CD4-positive, alpha-beta T cell treated with Interleukin-21 for 1 hour (primary cell): ENCODE measurements around the gene ARL15.
A peak's percentile ranks its signal among the peaks of the same experiment; 100 is the strongest.
"Not testable (repeated sequence)": the region's sequence is repeated elsewhere in the genome, so short reads cannot be mapped to it uniquely, and the experiment has no call there.

Experiments used
- DNase-seq: peaks from one replicate; pipeline ENCODE4 v3.0.0-alpha.2; 2020

The ARL15 gene

GRCh38 chr5:54310433-54311175, at the start of gene ARL15:
TSS of gene ARL15 (minus strand) at chr5:54310573.
- DNase-seq, result peak; percentile 98

GRCh38 chr5:54360089-54360488, 49.7 kb upstream of the ARL15 start:
- DNase-seq, result no peak

- no peak for DNase-seq
Observed at GRCh38 chr5:54357408-54358058, 47.2 kb upstream of the ARL15 start.

GRCh38 chr5:54353933-54354564, 43.7 kb upstream of the ARL15 start:
- not testable (repeated sequence) for DNase-seq

- not testable (repeated sequence) for DNase-seq
Observed at GRCh38 chr5:54352580-54352979, 42.2 kb upstream of the ARL15 start.

- DNase-seq, result no peak
Observed at GRCh38 chr5:54347221-54347865, 37.0 kb upstream of the ARL15 start.

- DNase-seq, result no peak
Observed at GRCh38 chr5:54344653-54345052, 34.3 kb upstream of the ARL15 start.

GRCh38 chr5:54341971-54342370, 31.6 kb upstream of the ARL15 start:
- no peak for DNase-seq

GRCh38 chr5:54337523-54337922, 27.1 kb upstream of the ARL15 start:
- DNase-seq, result no peak

- no peak for DNase-seq
Observed at GRCh38 chr5:54332720-54333119, 22.3 kb upstream of the ARL15 start.

GRCh38 chr5:54329731-54330709, 19.6 kb upstream of the ARL15 start:
- DNase-seq, result no peak

GRCh38 chr5:54326662-54327270, 16.4 kb upstream of the ARL15 start:
- no peak for DNase-seq

GRCh38 chr5:54325610-54326311, 15.4 kb upstream of the ARL15 start:
- DNase-seq, result no peak

- no peak for DNase-seq
Observed at GRCh38 chr5:54325272-54325609, 14.9 kb upstream of the ARL15 start.

GRCh38 chr5:54324651-54325271, 14.4 kb upstream of the ARL15 start:
- DNase-seq, result no peak

- no peak for DNase-seq
Observed at GRCh38 chr5:54323495-54323894, 13.1 kb upstream of the ARL15 start.

GRCh38 chr5:54320256-54320655, 9.9 kb upstream of the ARL15 start:
- DNase-seq, result no peak

- no peak for DNase-seq
Observed at GRCh38 chr5:54317511-54318260, 7.3 kb upstream of the ARL15 start.

GRCh38 chr5:54315736-54316528, 5.6 kb upstream of the ARL15 start:
- DNase-seq, result no peak
